ENCODE measurements around the gene ZNF598.

ZNF598 gene

DNA sequence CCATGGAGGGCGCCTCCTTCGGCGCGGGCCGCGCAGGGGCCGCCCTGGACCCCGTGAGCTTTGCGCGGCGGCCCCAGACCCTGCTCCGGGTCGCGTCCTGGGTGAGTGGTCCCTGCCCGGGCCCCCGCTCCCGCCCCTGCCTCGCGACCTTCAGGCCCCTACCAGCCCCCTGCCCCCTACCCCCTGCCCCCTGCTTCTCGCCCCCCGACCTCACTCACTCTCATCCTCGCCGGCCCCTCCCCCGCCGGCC is 19.6 kb downstream of the ZNF598 start:
- no peak for DNase-seq

DNA sequence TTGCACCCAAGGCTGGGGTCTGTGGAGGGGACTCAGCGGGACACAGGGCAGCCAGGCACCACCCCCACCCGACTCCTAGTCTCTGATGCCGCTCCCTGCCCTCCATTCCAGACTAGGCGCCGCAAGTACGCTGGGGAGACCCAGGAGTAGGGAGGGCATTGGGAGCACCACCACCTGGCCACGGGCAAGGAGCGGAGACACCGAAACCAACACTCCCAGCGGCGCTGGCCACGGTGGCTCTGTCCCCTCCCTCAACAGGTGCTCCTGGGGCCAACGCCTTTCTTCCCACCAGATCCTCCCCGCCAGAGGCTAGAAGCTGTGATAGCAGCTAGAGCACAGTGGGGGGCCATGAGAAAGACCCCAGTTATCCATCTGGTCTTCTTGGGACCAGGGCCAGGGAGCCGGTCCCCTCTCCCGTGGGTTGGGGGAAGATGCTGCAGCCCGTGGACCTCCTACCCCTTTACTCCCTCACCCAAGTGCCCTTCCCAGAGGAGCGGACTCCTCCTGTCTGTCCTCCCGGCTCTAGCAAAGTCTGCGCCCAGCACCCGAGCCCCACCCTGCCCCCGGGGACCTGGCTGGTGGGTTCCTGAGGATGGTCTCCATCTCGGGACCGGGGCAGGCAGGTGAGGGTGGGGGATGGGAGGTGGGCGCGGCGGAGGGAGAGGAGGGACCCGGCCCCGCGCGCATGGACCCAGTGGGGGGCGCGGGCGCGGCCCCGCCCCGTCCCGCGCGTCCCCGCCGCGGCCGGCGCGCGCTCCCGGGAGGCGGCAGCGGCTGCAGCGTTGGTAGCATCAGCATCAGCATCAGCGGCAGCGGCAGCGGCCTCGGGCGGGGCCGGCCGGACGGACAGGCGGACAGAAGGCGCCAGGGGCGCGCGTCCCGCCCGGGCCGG is 20.2 kb downstream of the ZNF598 start, which contains the start of gene SYNGR3:
SYNGR3 (plus strand) TSS at position 762 of the 892 bp plus-strand sequence. CDS start 133 bp downstream, outside the sequence.
- DNase-seq = no peak

DNA sequence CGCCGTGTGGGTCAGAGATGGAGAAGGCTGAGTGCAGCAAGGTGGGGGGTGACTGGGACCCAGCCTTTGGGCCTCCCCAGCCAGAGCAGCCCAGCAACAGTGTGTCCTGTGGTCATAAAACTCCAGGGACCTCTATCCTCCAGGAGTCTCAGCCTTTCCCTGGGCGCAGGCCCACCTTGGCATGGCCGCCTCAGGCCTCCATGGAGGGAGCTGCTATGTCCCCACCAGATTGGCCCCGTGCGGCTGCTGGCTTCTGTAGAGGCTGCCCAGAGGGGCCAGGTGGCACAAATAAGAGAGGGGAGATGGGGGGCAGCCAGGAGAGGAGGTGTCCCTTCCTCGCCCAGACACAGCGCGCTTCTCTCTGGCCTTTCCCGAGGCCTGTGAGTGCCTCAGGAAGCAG is 22.4 kb downstream of the ZNF598 start:
- DNase-seq = no peak

DNA sequence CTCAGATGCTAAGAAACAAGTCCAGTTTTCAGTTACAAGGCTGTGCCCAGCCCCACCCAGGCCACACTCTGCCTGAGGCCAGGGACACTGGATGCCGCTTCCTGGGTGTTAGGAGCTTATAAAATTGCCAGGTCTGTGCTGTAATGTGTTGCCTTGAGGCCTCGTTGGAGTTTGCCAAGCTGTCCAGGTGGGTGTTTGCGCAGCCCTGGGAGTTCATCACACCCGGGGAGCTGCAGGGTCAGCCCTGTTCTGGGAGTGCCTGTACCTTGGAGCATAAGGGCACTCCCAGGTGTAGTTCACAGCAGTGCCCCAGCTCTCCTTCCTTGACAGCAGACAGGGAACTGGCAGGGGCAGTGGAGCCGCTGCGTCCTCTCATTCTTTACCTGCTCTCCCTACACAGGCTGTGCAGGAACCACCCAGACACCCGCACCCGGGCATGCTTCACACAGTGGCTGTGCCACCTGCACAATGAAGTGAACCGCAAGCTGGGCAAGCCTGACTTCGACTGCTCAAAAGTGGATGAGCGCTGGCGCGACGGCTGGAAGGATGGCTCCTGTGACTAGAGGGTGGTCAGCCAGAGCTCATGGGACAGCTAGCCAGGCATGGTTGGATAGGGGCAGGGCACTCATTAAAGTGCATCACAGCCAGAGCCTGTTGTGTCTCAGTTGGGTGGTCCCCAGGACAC is 24.0 kb downstream of the ZNF598 start:
- no peak for DNase-seq

DNA sequence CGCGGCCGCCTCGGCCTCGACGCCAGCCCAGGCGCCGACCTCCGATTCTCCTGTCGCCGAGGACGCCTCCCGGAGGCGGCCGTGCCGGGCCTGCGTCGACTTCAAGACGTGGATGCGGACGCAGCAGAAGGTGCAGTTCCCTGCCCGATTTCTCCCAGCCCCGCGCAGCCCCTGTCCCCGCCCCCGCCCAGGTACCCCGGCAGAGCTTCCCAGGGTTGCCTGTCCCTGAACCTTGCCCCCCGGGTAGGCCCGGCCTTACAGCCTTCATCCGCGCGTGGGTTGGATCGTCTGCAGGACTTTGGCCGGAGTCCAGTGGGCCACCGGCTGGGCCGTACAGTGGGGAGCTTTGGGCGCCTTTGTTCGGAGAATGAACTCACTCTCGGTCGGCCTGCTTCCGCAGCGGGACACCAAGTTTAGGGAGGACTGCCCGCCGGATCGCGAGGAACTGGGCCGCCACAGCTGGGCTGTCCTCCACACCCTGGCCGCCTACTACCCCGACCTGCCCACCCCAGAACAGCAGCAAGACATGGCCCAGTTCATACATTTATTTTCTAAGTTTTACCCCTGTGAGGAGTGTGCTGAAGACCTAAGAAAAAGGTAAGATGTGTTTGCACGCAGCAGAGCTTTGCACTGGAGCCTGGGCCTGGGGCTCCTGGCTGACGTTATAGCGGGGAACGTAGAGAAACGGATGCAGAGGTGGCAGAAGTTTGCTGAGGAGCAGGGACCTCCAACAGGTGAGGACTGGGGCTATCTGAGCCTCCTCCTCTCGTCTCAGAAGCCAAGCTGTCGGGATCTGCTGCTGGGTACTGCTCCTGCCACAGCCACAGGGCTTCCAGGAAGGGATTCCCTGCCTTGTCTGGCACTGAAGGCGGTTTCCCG is 25.0 kb downstream of the ZNF598 start:
- DNase-seq = no peak

DNA sequence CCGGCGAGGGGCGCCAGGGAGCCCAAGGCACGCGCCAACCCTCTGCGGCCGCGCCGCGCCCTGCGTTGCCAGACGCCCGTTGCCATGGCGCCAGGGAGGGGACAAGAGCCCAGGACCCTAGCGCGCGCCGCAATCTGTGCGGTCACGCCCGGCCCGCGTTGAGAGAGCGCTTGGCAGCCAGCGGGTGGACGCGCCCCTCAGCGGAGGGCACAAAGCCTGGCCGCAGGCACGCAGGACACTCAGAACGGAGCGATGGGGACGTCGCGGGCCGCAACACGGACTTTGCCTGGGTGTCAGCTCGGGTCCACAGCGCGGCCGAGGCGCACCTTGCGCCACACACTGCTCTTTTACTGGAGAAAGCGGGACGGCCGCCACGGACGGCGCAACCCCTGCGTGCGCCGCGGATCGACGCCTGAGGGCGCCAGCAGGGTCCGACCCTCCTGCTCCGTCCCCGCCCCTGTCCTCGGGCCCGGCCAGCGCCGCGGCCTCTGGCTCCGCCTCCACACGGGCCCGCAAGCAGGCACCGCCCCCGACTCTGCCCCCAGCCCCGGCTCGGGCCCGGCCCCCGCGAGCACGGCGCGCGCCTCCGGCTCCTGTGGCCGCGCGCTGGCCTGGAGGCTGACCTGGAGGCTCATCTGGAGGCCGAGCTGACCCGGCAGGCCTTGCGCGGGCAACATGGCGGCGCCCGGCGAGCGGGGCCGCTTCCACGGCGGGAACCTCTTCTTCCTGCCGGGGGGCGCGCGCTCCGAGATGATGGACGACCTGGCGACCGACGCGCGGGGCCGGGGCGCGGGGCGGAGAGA is 25.9 kb downstream of the ZNF598 start, which contains the start of gene GFER:
GFER (plus strand) TSS at position 650 of the 803 bp plus-strand sequence; CDS start at position 676, 26 bp downstream.
- peak; percentile 80 for DNase-seq

DNA sequence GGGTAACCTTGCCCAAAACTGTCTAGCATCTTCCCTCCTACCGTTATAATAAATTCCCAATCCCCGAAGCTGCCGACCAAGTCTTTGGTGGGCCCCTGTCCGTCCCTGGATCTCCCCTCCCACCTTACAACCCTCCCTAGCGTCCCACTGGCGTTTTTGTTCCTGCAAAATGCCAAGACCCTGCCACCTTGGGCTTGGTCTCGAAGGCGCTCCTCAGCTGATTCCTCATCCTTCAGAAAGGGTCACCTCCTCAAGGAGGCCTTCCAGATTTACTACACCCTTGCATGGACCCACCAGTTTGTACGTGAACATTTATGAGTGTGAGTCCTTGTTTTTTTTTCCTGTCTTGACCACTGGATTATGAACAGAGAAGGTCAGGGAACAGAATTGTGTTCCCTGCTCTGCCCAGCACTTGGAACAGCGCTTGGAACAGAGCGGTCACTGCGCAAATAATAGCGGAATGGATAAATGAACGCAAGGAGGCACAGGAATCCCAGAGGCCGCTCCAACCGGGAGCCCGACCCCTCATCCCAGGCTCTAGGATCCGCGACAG is 26.6 kb downstream of the ZNF598 start:
- no peak for DNase-seq

DNA sequence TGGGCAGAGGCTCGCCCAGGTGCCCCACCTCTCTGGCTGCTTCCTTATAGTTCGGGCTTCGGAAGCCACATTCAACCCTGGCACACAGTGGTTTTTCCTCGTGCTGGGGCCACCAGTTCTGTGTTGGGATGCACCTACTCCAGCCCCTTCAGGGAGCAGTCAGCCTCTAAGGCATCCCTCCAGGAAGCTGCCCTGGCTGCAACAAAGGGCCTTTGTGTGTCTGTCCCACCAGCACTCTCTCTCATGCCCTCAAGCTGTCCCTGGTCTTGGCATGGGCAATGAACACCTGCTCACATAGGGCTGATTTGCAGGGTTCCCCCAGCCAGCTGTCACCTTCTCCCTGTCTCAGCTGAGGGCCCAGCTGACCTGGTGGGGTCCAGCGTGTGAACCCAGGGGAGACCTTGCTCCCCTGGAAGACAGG is 27.6 kb downstream of the ZNF598 start:
- no peak for DNase-seq

DNA sequence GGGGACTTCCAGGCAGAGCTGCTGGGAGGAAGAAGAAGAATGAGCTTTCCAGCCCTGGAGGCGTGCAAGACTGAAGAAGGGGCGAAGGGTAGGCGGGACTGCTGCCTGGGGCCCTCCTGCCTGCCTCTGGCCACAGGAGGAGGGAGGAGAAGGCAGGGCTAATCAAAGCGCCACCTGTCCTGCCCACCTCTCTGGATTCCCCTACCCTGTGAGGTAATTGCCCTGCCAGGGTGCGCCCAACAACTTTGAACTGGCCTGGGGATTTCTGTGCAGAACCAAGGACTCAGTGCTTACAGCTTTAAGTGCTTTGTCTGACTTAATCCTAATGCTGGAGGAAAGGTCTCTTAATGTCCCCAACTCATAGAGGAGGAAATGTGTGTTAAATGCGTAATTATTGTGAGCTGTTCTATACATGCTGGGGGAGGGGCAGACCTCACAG is 28.2 kb downstream of the ZNF598 start, which contains the start of gene NOXO1:
NOXO1 (minus strand) TSS at position 72 of the 439 bp plus-strand sequence. CDS start 290 bp downstream, outside the sequence.
- DNase-seq = no peak

DNA sequence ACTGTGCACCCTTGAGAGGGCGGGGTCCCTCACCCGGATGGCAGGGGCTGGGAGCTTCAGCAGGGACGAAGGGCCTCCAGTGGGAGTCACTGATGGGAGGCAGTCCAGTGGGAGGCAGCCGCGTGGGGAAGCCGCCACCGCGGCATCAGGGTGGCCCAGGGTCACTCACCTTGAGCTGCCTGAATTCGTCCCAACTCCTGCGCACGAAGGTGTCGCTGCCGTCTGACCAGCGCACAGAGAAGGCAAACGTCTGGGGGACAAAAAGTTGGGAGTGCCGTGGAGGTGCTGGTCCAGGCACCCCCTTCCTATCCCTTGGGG is 28.9 kb downstream of the ZNF598 start:
- DNase-seq = no peak

DNA sequence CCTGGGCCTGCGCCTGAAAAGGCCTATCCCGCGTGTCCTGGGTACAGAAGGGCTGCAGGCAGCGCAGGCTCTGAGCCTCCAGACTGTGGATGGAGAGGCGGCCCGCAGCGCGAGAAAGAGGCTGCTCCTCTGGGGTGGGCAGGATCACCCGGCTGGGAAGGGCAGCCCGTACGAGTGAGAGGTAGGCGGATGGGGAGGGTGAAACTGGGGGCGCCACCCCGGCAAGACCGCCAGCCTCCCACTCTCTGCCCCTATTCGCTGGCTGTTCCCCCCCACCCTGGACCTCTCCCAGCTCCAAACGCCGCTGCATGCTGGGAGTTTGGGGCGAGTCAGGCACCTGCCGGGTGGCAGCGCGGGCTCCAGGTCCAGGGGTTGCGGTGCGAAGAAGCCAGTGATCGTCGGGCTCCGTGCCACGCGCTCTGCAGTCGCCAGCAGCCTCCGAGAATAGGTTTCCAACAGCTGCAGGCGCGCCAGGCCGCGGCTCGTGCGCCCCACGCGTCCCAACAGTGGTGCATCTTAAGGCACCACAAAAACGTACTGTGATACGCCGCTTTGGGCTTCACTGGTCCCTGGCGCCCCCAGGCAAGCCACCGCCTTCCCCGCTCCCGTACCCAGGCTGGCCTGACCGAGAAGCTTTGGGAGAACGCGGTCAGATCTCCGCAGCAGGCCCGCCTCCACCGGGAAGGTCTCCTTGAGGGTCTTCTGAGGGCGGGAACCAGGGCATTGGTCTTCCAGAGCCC is 29.4 kb downstream of the ZNF598 start:
- DNase-seq = peak; percentile 15

DNA sequence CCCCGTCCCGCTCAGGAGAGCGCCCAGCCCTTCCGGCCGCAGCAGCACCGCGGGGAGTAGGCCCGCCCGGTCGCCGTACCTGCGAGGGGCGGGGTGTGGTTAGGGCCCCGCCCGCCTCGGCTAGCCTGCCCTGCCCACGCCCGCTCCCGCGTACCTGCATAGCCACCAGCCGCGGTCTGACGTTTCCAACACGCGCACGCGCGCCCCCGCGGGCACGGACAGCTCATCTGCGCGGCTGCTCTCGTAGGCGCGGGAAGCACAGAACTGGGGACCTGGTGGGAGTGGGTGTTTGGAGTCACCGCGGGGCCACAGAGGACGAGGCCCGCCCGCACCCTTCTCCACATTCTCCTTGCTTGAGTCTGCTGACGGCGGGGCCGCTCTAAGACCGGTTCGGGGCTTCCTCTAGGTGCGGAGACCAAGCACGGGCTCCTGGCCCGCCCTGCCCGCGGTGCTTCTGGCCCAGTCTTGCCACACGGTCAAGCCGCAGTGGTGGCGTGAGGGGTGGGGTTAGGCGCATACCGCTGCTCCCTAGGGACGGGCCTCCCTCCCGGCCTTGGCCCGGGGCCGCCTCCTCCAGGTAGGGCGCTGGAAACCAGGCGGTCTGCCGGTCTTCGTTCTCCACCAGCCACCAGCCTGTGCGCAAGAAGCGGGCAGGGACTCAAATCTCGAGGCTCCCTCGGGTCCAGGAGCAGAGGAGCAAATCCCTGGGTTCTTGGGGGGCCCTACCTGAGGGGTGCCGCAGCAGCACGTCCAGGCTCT is 30.2 kb downstream of the ZNF598 start:
- DNase-seq = peak; percentile 18

DNA sequence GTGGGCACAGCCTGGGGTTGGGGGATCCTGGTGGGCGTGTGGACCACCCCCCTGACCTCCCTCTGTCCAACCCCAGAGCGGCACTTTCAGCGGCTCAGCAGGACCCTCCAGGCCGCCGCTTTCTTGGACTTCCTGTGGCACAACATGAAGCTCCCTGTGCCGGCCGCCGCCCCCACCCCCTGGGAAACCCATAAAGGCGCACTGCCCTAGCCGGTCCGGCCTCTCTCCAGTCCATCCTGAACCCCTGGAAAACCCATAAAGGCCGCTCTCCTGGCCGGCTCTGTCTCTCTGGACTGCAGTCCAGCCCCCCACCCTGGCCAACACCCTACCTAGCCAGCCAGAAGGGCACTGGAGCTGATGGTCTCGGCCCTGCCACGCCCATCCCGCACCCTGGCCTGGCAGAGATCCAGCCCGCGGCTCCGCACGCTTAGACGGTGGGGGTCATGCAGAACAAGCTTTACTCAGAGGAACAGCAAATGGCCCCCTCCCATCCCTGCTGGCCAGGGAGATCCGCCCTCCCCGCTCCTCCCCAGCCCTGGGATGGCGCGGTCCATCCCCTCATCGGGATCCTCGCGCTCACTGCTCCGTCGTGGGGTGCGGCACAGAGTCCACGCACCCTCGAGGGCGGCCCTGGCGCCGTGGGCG is 31.0 kb downstream of the ZNF598 start:
- no peak for DNase-seq

DNA sequence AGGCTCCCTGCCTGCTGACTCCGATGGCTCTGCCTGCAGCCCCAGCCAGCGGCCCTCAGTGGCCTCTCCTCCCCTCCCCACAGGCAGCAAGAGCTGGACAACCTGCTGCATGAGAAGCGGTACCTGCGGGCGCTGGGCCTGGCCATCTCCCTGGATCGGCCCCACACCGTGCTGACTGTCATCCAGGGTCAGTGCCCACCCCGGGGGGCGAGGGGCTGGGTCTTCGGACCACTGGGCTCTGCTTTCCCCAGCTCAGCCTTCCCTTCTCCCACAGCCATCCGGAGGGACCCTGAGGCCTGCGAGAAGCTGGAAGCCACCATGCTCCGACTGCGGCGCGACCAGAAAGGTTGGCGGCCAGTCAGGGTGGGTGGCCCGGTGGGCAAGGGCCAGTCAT is 31.7 kb downstream of the ZNF598 start:
- DNase-seq = no peak

DNA sequence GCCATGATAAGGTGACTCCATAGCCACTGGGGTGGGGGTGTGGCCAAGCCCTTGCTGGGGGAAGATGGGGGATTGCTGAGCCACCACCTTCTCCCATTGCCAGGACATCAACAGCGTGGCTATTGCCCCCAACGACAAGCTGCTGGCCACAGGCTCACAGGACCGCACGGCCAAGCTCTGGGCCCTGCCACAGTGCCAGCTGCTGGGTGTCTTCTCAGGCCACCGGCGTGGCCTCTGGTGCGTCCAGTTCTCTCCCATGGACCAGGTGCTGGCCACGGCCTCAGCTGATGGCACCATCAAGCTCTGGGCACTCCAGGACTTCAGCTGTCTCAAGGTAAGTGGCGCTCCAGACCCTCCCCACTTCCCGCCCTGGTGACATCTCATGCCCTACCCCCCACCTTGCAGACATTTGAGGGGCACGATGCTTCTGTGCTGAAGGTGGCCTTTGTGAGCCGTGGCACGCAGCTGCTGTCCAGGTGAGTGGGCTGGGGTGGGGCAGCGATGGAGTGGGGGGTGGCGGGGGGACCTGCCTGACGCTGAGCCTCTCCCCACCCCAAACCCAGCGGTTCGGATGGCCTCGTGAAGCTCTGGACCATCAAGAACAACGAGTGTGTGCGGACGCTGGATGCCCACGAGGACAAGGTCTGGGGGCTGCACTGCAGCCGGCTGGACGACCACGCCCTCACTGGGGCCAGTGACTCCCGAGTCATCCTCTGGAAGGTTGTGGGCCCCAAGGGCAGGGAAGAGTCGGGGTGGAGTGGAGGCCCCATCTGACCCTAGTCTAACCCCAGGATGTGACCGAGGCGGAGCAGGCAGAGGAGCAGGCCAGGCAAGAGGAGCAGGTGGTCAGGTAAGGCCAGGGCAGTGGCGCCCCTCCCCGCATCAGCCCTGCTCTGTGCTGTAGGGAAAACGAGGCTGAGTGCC is 32.4 kb downstream of the ZNF598 start:
- DNase-seq = no peak

DNA sequence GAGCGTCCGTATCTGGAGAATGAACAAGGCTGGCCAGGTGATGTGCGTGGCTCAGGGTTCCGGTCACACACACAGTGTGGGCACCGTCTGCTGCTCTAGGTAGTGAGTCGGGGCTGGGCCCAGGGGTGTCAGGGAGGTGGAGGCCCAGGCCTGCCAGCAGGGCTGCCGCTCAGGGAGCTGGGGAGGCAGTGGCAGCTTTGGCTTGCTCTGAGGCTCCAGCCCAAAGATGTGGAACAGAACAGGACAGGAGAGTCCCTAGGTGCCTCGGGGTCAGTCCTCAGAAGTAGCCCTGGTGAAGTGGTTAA is 33.5 kb downstream of the ZNF598 start:
- DNase-seq = no peak

DNA sequence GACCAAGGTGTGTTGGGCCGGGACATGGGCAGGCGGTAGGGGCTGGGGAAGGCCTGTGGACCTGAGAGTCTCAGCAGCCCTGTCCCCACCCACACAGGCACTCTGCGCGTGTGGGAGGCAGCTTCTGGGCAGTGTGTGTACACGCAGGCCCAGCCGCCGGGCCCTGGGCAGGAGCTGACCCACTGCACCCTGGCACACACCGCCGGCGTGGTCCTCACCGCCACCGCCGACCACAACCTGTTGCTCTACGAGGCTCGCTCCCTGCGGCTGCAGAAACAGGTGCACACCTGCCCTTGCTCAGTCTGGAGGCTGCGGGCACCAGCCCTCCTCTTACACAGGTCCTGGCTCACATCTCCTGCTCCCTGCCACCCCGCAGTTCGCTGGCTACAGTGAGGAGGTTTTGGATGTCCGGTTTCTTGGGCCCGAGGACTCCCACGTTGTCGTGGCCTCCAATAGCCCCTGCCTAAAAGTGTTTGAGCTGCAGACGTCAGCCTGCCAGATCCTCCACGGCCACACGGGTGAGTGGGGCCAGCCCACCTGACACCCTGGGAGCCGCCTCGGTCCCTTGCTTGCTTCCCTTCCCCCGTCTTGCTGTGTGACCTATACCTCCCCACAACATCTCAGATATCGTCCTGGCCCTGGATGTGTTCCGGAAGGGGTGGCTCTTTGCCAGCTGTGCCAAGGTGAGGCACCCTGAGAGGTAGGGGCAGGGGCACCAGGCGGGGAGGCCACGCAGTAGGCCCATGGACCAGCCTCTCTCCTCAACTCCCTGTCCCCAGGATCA is 34.0 kb downstream of the ZNF598 start:
- DNase-seq = no peak

Measured in NCI-H2171 (cell line).